BE2C (cell line): Measurements from ENCODE around the gene LZTS2.

Experiments used
- DNase-seq: peaks from one replicate; pipeline ENCODE4 v3.0.0-alpha.2; 2020
- H3K27me3 ChIP-seq: fragments of 250-450 bp; sonication (Bioruptor Pico); 2 replicates; pipeline ENCODE4 v1.5.1; 2020; ENCODE audit warnings: mild to moderate bottlenecking
- H3K36me3 ChIP-seq: fragments of 250-450 bp; sonication (Bioruptor Pico); 2 replicates; pipeline ENCODE4 v1.5.1; 2020; ENCODE audit warnings: mild to moderate bottlenecking
- H3K4me1 ChIP-seq: fragments of 250-450 bp; sonication (Bioruptor Pico); 2 replicates; pipeline ENCODE4 v1.5.1; 2020
- H3K4me3 ChIP-seq: 2 replicates; pipeline ENCODE4 v1.5.1; 2011; ENCODE audit warnings: low read depth, low read length
- H3K9me3 ChIP-seq: fragments of 250-450 bp; sonication (Bioruptor Pico); 2 replicates; pipeline ENCODE4 v1.5.1; 2020
- CTCF ChIP-seq: IDR thresholded peaks from 2 replicates; pipeline ENCODE4 v1.5.1; 2012; ENCODE audit warnings: mild to moderate bottlenecking, low read depth, low read length

Gene LZTS2

GRCh38 chr10:100996678-100997359, 2.8 kb upstream of the LZTS2 start:
- Histone ChIP-seq H3K9me3 (no peaks in the 10 kb centered on the region), H3K4me3 (peak overlapping the region; percentile 79), H3K4me1 (peaks cover 17% of the 10 kb centered on the region; the same call in 1 of the 2 replicates), H3K27me3 (no peaks in the 10 kb centered on the region), H3K36me3 (peaks cover 21% of the 10 kb centered on the region)
- DNase-seq, result peak; percentile 53
- TF ChIP-seq CTCF, result no peak

- H3K9me3 ChIP-seq, result no peaks in the 10 kb centered on the region
- peak; percentile 87 for DNase-seq
- H3K4me3 ChIP-seq, result peak overlapping the region; percentile 79
- peaks cover 17% of the 10 kb centered on the region; the same call in 1 of the 2 replicates for H3K4me1 ChIP-seq
- peaks cover 21% of the 10 kb centered on the region for H3K36me3 ChIP-seq
- H3K27me3 ChIP-seq, result no peaks in the 10 kb centered on the region
- TF ChIP-seq CTCF, result peak; percentile 78
Measured at GRCh38 chr10:100997360-100998182, 2.0 kb upstream of the LZTS2 start.

- TF ChIP-seq CTCF, result no peak
- peaks cover 22% of the 10 kb centered on the region for H3K36me3 ChIP-seq
- no peaks in the 10 kb centered on the region for H3K27me3 ChIP-seq
- peak; percentile 94 for DNase-seq
- no peaks in the 10 kb centered on the region for H3K9me3 ChIP-seq
- H3K4me1 ChIP-seq, result peaks cover 17% of the 10 kb centered on the region; the same call in 1 of the 2 replicates
- peak overlapping the region; percentile 79 for H3K4me3 ChIP-seq
Measured at GRCh38 chr10:100998183-100998990, 1.2 kb upstream of the LZTS2 start.

- Histone ChIP-seq H3K4me3 (peak overlapping the region; percentile 79), H3K36me3 (peaks cover 22% of the 10 kb centered on the region), H3K9me3 (no peaks in the 10 kb centered on the region), H3K27me3 (no peaks in the 10 kb centered on the region), H3K4me1 (peaks cover 17% of the 10 kb centered on the region; the same call in 1 of the 2 replicates)
- peak; percentile 63 for TF ChIP-seq CTCF
- DNase-seq, result peak; percentile 86
Measured at GRCh38 chr10:100998991-100999741, 442 bp upstream of the LZTS2 start.

GRCh38 chr10:101000127-101000914, 713 bp downstream of the LZTS2 start:
- peak; percentile 42 for DNase-seq
- peak overlapping the region; percentile 76 for H3K4me3 ChIP-seq

More at GRCh38 chr10:101000127-101000914, 713 bp downstream of the LZTS2 start:
- H3K36me3 ChIP-seq, result peaks cover 25% of the 10 kb centered on the region
- H3K27me3 ChIP-seq, result no peaks in the 10 kb centered on the region
- H3K4me1 ChIP-seq, result peaks cover 13% of the 10 kb centered on the region; the same call in 1 of the 2 replicates
- no peak for TF ChIP-seq CTCF
- no peaks in the 10 kb centered on the region for H3K9me3 ChIP-seq
